GM18499 (cell line): Measurements from ENCODE around the gene KERA.
A peak's percentile ranks its signal among the peaks of the same experiment; 100 is the strongest.

Source experiments
- ATAC-seq: cut with Tn5 transposase; IDR thresholded peaks from one replicate; pipeline ENCODE4 v1.9.1; 2021; ENCODE audit warnings: moderate number of reproducible peaks; ENCODE audit not compliant: insufficient read depth, unreplicated experiment

Gene KERA

DNA sequence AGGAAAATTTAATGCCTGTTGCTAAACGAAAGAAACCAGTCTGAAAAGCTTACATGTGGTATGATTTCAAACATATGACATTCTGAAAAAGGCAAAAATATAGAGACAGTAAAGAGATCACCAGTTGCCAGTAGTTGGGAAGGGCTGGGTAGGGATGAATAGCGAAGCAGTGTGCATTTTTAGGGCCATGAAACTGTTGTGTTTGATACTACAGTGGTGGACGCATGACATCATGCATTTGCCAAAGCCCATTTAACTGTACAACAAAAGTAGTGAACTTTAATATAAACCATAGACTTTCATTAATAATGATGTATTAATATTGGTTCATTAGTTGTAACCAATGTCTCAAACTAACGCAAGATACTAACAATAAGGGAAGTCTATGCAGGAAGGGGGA is 38.4 kb downstream of the KERA start:
- ATAC-seq: no peak

DNA sequence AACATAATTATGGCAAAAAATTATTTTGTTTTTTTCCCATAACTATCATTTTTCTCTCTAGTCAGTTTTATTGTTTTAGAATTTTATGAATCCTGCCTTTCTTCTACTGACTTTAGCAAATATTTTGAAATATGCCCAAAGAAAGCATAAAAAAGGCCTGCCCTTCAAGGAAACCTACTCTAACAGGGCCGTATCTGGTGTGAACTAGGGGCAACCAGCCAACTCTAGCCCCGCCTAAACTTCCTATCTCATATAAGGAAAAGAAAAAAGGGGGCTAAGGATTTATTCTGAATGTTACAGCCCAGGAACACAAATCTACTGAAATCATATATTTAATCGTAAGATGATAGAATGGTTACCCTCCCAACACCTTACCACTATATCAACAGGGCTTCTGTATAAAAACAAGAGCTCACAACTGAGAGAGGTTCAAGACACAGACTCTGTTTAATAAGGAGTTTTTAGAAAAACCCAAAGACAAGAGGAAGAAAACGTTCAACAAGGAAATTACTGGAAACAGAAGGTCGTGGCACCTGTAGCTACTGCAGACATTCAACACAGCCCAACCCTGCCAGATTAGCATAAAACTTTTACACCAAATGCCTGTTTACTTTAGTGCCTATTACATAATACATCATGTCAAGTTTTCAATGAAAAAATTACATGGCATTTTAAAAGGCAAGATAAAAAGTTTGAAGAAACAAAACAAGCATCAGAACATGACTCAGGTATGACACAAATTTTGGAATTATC is 40.1 kb downstream of the KERA start:
- ATAC-seq: no peak

GRCh38 chr12:91017043-91017442 is 40.8 kb downstream of the KERA start:
- ATAC-seq: no peak

DNA sequence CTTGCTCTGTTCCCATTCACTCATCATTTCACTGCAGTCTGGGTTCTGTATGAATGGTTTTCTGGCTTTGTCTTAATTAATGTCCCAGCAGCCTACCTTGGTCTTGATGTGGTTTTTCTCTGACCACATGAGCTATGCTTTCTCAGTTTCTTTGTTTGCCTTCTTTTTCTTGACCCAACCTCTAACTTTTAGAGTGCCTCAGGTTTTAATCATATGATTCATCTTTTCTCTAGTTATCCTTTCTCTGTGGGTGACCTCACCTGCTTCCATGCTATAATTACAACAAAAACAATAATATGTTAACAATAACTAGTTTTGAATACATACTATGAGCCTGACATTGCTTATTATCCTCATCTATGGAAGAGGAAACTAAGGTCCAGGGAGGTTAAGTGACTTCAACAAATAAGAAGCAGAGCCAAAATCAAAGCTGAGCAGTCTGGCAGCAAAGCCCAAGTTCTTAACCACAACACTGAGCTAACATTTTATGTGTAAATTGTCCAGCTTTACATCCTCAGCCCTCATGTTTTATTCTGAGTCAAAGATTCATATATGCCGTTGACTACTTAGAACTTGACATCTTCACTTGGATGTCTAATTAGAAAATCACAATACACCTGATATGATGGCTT is 48.4 kb downstream of the KERA start:
- ATAC-seq: peak; percentile 91

- peak; percentile 68 for ATAC-seq
These were observed 50.1 kb downstream of the KERA start for GRCh38 chr12:91007531-91008290.

DNA sequence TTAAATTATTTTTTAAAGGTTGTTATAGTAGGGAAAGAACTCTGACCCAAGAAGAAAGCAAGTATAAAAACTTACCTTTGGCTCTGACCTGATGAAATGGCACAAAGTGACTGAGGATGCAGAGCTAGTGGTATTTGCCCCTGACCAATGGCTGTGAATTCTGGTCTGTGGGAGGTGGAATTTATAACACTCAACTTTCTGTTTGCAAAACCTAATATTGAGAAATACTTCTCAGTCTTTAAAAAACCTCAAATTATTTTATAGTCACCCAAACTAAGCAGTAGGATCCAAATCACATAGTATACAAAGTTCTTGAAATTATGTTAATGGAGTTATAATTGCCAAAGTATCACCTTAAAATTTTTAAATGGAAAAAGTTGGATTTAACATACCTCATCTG is 53.0 kb downstream of the KERA start, which contains the start of gene EPYC:
Gene EPYC, minus strand, starts transcription at position 101 of the 400 bp plus-strand sequence. CDS start 2,407 bp downstream, outside the sequence.
- ATAC-seq: no peak

DNA sequence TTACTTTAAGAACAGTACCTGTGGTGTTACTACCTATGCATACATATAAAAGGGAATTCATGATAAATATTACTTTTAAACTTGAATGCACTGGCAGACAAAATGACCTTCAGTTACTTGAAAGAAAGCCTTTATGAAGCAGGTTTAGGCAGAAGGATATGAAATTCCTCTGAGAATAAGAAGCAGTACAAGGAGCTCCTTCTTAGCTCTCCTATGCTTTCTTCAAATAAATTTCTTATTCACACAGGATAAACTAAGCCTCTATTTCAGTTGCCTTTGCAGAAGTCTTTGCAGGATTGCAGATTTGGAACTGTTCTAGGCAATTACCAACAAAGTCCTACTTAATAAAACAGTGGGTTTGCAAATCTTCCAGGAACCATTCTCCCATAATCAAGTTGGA is 54.1 kb downstream of the KERA start:
- no peak for ATAC-seq

GRCh38 chr12:91001306-91001705 is 56.5 kb downstream of the KERA start:
- no peak for ATAC-seq
